Activated T-cell treated with anti-CD3 and anti-CD28 coated beads for 24 hours (primary cell): Measurements from ENCODE around the gene NOCT.
"Not testable (repeated sequence)": the region's sequence is repeated elsewhere in the genome, so short reads cannot be mapped to it uniquely, and the experiment has no call there.

Experiments used
- DNase-seq: peaks from one replicate; pipeline ENCODE4 v3.0.0-alpha.2; 2020; ENCODE audit warnings: low read depth

Gene NOCT, protein sequence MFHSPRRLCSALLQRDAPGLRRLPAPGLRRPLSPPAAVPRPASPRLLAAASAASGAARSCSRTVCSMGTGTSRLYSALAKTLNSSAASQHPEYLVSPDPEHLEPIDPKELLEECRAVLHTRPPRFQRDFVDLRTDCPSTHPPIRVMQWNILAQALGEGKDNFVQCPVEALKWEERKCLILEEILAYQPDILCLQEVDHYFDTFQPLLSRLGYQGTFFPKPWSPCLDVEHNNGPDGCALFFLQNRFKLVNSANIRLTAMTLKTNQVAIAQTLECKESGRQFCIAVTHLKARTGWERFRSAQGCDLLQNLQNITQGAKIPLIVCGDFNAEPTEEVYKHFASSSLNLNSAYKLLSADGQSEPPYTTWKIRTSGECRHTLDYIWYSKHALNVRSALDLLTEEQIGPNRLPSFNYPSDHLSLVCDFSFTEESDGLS

DNA sequence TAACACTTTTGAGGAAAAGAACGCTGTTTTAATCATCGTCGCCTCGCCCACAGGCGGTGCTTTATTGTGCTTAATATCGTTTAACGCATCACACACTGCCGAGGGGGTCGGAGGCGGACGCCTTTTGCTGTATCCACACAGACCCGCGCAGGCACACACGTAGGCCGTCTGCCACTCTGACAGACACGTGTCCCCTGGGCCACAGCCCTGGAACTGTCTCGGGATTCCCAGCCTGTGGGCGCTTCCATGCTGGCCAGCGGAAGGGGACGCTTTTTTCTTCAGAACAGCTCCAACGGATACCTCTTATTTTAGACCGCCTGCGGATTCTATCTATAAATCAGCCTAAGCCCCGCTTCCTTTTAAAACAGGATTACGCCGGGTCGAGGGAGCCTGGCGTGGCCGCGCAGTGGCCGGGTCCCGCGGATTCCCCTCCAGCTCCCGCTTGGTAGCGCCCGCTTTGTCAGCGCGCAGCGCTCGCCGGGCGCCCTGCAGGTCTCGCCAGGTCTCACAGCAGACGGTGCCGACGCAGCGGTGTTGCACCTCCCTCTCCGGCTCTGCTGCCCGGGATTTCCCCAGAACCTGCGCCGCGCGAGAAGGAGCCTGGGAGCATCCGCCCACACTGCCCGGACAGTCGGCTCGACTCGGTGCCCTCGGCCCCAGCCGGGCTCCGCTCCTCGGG, at the start of gene NOCT:
Gene NOCT (plus strand): TSS at position 513 of the 679 bp plus-strand sequence. CDS start 201 bp downstream, outside the sequence.
- peak; percentile 89 for DNase-seq

DNA sequence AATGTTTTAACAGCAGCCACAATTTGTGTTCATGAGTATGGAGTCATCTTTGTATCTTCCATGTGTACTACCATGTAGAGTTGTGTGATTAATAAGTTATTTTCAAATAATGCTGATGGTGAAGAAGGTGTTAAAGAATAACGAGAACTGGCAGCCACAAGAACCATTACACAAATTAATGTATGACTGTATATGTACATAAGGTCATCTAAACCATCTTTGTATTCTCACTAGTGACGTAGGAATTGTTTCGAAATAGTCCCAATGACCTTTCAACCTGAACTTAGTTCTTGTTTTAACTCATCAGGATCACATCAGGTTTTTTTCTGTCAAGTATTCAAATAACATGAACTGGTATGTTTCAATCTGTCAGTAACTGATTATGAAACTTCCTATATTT, 48.3 kb upstream of the NOCT start:
- DNase-seq, result no peak

DNA sequence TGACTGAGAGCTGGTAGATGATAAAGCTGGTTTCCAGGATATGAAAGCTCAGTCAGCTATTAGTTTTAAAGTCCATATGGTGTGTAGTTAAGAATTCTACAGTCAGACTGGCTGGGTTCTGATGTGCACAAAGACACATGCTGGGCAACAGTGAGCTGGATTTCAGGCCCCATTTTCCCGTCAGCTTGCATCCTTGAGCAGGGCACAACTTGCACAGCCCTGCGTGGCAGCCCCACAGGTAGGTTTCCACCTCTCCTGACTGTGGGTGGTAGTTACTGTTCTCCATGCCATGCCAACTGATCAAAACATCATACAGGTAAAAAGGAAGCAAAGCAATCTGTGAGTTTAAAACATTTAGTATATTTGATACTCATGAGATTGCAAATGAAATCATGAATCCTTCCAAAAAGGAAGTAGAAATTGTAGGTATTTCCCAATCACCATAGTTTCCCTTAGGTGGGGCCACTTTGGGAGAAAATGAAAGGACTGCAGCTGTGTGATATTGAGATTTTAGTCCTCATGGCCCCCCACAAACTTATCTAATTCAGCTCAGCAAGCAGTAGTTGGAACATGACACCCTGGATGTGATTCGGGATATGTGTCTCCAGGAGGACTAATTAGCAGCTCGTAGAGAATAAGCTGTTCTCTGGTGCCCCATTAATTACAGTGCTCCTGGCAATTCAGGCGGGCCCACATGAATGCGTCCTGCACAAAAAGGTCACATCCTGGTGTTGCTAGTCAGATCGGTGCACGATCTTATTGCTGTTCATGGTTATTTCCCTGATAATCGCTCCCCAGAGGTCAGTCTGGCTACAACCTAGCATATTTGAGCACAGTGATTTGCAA, 42.4 kb upstream of the NOCT start:
- DNase-seq, result no peak

DNA sequence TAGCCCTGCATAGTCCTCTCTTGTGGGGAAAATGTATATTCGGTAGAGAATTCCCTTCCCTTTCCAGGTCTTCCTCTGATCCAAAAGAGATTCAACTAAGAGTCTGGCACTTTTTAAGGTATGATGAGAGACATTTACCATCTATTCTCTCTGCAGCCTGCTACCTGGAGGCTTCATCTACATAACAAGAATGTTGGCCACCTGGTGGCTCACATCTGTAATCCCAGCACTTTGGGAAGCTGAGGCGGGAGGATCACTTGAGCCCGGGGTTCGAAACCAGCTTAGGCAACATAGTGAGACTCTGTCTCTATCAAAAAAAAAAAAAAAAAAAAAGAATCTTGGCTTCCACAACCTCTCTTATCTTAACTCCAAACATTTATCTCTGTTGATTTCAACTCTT, 40.4 kb upstream of the NOCT start:
- no peak for DNase-seq

DNA sequence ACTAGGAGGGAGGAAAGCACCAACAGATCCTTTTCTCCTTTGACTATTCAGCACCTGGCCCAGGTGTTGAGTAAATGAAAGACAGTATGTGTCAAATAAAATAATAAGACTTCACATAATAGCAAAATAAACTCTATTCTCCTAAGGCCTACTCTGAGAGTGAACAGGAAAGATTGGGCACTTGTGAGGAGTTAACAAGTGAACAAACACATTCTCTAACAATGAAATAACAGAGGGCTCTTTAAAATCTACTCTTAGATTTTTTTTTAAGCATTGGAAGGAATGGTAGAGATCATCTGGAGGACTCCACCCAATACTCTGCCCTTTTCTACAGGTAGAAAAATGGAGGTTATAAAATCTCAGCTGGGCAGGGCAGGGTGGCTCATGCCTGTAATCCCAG, 39.1 kb upstream of the NOCT start:
- no peak for DNase-seq

DNA sequence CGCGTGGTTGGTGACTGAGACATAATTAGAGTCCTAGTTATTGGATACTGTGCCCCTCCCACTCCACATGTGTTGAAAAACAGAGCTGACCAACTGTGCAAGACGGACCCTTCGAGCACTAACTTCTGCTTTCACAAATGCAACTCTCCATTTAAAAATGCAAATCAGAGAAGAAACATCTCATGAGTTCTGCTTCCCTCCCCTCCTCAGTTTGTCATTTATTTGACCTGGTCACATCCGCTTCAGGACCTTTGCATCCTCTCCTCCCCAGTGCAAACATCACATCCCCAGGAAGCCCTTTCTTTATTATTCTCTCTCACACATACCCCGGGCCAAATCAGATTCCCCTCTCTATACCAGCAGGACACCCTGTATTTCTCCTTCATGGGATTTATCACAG, 38.1 kb upstream of the NOCT start:
- DNase-seq, result no peak

DNA sequence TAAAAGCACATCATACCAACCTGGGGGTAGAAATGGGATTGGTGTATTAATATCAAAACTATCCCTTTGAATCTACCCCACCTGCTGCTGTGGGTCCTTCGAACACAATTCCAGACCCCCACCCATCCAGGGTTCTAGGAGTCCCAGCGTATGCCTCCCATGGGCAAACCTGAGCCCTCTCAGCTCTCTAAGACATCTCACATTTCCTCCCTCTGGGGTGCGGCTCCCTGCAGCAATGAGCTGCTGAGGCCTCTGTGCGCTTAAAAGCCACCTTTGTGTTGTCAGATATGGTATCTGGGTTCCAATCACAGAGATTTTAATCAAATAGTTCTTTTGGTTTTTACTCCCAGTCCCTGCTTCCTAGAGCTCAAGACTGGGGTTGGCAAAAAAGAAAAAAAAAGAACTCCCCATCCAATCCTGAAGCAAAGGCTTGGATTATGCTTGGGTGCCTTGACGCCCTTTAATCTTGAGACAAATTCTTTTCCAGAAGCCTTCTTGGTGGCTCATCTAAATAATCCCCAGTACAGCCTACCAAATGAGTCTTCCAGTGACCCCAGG, 37.5 kb upstream of the NOCT start:
- DNase-seq, result no peak

DNA sequence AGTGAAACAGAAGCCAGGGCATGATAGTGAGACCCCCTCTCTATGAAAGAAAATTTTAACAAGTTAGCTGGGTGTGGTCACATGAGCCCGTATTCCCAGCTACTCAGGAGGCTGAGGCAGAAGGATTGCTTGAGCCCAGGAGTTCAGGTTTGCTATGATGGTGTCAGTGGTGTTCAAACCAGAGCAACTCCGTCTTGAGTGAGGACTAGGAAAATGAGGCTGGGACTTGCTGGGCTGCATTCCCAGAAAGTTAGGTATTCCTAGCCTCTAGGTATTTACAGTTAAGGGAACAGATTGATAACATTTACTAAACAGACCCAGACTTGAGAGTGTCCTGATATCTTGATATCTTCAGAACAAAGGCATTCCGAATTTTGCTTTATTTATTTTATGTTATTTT, 37.0 kb upstream of the NOCT start:
- DNase-seq, result no peak

DNA sequence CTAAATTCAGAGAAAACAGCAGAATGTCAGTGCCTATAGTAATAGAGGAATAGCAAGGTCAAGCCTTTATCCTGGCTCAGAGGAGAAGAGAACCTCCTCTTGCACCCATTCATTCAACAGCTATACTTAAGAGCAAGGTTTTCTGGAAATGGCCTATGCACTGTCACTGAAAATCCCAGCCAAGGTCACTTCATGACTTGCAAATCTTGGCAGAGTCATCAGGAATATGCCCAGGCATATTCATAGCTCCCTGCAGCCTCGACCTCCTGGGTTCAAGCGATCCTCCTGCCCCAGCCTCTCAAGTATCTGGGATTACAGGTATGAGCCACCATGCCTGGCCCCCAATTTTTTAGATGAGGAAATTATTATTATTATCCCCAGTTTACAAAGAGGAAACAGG, 35.8 kb upstream of the NOCT start:
- DNase-seq, result no peak

DNA sequence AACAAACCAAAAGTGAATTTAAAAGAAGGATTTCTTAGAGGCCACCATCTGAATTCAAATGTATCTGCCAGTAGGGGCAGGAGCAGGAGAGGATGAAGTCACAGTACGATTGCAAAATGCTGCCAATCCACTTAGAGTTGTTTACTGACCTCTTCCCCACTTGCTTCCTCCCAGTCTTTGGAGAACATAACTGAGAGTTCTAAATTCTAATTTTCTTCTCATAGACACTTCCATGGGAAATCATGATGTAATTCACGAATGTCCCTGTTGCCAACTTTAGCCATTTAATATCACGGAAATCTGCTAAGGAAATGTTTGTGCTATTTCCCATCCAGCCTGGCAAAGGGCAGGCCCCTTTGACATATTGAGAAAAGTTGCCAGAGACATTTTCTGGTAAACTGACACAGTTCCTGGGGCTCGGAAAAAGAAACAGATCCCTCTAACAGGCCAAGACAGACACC, 33.6 kb upstream of the NOCT start:
- DNase-seq, result no peak

DNA sequence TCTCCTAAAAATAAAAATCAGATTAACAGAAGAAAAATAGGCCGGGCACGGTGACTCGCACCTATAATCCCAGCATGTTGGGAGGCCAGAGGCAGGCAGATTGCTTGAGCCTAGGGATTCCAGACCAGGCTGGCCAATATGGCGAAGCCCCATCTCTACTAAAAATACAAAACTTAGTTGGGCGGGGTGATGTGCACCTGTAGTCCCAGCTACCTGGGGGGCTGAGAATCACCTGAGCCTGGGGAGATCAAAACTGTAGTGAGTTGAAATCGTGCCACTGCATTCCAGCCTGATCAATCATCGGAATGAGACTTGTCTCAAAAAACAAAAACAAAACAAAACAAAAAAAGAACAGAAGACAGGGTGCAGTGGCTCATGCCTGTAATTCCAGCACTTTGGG, 32.8 kb upstream of the NOCT start:
- DNase-seq, result no peak

DNA sequence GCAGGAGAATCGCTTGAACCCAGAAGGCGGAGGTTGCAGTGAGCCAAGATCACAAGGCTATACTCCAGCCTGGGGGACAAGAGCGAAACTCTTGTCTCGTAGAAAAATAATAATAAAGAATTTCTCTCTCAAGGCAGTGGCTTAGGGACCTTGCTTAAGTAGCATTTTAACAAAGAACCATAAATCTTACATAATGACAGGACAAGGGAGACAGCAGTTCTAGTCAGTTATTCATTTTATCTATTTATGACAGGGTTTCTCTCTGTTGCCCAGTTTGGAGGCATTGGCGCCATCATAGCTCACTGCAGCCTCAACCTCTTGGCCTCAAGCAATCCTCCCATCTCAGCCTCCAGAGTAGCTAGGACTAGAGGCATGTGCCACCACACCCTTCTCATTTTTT, 31.9 kb upstream of the NOCT start:
- DNase-seq, result no peak

DNA sequence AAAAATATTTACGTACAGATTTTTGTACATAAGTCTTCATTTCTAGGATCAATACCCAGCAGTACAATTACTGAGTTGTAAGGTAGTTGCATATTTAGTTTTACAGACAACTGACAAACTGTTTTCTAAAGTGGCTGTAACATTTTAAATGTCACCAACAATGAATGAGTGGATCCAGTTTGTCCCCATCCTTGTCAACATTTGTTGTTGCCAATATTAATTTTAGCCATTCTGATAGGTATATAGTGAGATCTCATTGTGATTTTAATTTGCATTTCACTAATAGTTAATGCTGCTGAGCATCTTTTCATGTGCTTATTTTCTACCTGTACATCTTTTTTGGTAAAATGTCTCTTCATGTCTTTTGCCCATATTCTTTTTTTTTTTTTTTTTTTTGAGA, 30.9 kb upstream of the NOCT start:
- DNase-seq, result no peak

DNA sequence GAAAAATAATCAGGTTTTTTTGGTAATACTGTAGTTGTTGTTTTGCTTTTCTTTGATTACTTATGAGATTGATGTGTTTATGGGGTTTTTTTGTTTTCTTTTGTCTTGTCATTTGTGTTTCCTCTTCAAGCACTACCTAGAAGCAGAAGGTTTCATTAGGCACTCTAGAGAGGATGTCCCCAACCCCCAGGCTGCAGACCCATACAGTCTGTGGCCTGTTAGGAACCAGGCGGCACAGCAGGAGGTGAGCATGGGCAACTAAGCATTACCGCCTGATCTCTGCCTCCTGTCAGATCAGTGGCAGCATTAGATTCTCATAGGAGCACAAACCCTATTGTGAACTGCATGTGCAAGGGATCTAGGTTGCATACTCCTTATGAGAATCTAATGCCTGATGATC, 22.9 kb upstream of the NOCT start:
- DNase-seq, result no peak

DNA sequence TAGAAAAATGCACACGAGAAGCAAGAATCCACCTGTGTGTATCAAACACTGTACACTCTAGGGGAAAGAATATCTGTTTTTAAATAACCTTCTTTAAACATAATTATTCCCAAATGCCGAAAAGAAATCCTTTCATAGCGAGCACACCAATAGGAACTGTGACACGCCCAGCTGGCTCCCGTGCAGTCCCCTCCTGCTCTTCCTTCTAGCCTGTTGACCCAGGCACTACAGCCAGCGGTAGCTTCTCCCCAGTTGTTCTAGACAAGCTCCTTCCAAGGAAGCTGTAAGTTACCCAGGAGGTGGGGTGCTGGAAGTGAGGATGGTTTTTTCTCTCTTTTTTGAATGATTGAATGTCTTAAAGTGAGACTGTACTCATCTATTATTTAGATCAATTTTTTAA, 19.5 kb upstream of the NOCT start:
- no peak for DNase-seq

DNA sequence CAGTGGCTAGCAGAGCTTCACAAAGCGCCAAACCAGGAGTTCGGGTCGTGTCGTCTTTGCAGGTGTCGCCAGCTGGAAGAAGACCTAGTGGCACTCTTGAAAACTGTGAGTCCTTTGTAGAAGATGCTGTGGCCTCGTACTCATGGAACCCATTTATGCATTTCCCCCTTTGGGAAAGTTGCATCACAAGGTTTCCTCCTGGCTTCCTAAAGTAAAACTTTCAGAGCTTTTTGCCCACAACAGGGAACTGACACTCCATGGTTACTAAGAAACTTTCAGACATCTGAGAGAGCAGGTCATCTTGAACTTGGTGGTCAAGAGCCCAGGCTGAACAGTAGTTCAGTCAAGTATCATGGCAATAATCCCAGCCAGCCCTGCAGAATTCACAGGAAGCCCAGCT, 15.9 kb upstream of the NOCT start:
- DNase-seq, result no peak

DNA sequence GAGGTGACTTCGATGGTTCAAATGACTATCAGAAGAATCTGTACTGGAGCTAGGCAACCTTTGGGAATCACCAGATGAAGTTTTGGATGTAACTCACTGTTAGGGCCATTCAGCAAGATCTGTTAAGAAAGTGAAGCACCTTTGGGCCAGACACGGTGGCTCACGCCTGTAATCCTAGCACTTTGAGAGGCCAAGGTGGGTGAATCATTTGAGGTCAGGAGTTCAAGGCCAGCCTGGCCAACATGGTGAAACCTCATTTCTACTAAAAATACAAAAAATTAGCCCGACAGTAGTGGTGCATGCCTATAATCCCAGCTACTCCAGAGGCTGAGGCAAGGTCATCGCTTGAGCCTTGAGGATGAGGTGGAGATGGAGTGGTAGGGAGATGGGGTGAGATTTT, 15.4 kb upstream of the NOCT start:
- DNase-seq, result not testable (repeated sequence)

DNA sequence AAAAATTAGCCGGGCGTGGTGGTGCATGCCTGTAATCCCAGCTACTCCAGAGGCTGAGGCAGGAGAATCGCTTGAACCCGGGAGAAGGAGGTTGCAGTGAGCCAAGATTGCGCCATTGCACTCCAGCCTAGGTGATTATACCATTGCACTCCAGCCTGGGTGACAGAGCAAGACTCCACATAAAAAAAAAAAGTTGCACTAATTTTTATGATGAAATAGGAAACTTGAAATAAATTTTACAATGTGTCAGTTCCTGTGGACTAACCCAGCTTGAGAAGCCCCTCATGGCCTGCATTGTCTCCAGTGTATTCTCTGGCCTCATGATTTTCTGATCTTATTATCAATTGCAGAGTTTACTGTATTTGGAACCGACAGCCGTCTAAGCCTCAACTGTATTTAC, 14.2 kb upstream of the NOCT start:
- DNase-seq, result not testable (repeated sequence)

DNA sequence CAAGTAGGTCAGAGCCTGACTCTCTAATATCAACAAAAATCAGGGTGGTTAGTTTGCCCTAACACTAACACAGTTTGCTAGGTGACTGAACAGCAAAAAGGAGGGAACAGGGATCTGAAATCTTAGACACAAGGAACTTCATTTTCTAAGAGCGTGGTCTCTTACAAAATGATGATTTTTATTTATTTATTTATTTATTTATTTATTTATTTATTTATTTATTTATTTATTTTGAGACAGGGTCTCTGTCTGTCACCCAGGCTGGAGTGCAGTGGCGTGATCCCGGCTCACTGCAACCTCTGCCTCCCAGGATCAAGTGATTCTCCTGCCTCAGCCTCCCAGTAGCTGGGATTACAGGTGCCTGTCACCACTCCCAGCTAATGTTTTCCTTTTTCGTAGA, 11.9 kb upstream of the NOCT start:
- DNase-seq, result not testable (repeated sequence)

DNA sequence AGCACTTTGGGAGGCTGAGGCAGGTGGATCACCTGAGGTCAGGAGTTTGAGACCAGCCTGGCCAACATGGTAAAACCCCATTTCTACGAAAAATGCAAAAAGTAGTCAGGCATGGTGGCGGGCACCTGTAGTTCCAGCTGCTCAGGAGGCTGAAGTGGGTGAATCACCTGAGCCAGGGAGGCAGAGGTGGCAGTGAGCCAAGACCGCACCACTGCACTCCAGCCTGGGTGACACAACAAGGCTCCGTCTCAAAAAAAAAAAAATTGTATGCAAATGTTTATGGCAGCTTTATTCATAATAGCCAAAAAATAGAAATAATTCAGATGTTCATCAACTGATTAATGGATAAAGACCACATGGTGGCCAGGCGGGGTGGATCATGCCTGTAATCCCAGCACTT, 9.8 kb upstream of the NOCT start:
- DNase-seq, result no peak

DNA sequence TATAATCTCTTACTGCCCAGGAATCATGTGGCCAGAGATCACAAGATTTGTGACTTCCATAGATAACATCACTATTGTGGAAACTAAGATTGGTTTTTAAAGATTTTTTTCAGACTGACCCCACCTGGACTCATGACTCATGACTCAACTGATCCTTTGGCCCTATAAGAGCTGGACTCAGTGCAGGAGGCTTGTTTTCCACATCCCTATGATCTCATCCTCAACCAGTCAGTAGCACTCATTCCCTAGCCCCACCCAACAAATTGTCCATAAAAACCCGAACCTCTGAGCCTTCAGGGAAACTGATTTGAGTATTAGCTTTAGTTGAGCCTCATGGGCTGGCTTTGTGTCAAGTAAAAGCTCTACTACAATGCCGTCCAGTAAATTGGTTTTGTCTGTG, 7.9 kb upstream of the NOCT start:
- no peak for DNase-seq

DNA sequence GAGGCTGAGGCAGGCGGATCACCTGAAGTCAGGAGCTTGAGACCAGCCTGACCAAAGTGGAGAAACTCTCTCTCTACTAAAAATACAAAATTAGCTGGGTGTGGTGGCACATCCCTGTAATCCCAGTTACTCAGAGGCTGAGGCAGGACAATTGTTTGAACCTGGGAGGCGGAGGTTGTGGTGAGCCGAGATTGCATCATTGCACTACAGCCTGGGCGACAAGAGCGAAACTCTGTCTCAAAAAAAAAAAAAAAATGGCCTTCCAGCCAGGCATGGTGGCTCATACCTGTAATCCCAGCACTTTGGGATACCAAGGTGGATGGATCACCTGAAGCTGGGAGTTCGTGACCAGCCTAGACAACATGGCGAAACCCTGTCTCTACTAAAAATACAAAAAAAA, 7.3 kb upstream of the NOCT start:
- DNase-seq, result not testable (repeated sequence)
